Cardiac muscle cell (in vitro differentiated cells and primary cell): ENCODE results near the gene MGAT5B. TPM values are rescaled to one million over a fixed set of nuclear protein-coding genes. Genes with fewer than 3 reads are reported as not detected.

Experiments used
- DNase-seq, 2 donors: peaks; one replicate each; pipeline versions ENCODE4 v3.0.0 to v3.0.0-alpha.2; 2010 to 2017; ENCODE audit warnings: low read depth in 1 of 2, low spot score in 1 of 2
- H3K27ac ChIP-seq: fragments of 200-600 bp; sonication (generic); 2 replicates; pipeline ENCODE4 v1.5.1; 2016
- H3K27me3 ChIP-seq: fragments of 200-600 bp; sonication (generic); 2 replicates; pipeline ENCODE4 v1.6.0; 2016; ENCODE audit warnings: control low read depth
- H3K36me3 ChIP-seq: fragments of 200-600 bp; sonication (generic); 2 replicates; pipeline ENCODE4 v1.5.1; 2016; ENCODE audit warnings: control low read depth
- H3K4me1 ChIP-seq: fragments of 200-600 bp; sonication (generic); 2 replicates; pipeline ENCODE4 v1.8.1; 2017; ENCODE audit warnings: low read depth, mild to moderate bottlenecking, mixed run types
- H3K4me3 ChIP-seq: fragments of 200-600 bp; sonication (generic); 2 replicates; pipeline ENCODE4 v1.5.1; 2016; ENCODE audit warnings: mild to moderate bottlenecking
- H3K9me3 ChIP-seq: fragments of 200-600 bp; sonication (generic); 2 replicates; pipeline ENCODE4 v1.5.1; 2017; ENCODE audit warnings: low read depth, mild to moderate bottlenecking, control low read depth
- polyA plus RNA-seq: library from polyadenylated mRNA; unstranded; fragments of >200 nt; fragmentation: Nextera tagmentation; extraction: Ambion mirVana; gene quantifications from 2 replicates; pipeline ENCODE4 v1.2.1, GENCODE V29; 2016
- total RNA-seq: library from RNA; depleted of rRNA; stranded (reverse); fragments of >200 nt; gene quantifications from 2 replicates; pipeline ENCODE4 v1.2.3, GENCODE V29; 2016
- TF ChIP-seq, protein P1 (sequence below): IDR thresholded peaks from 2 replicates; pipeline ENCODE4 v1.5.1; 2012; ENCODE audit warnings: low read depth, mild to moderate bottlenecking, low read length

Gene MGAT5B
- total and polyA plus RNA-seq, 2 experiments from 2014 or later: 0.48 to 0.86 TPM

DNA sequence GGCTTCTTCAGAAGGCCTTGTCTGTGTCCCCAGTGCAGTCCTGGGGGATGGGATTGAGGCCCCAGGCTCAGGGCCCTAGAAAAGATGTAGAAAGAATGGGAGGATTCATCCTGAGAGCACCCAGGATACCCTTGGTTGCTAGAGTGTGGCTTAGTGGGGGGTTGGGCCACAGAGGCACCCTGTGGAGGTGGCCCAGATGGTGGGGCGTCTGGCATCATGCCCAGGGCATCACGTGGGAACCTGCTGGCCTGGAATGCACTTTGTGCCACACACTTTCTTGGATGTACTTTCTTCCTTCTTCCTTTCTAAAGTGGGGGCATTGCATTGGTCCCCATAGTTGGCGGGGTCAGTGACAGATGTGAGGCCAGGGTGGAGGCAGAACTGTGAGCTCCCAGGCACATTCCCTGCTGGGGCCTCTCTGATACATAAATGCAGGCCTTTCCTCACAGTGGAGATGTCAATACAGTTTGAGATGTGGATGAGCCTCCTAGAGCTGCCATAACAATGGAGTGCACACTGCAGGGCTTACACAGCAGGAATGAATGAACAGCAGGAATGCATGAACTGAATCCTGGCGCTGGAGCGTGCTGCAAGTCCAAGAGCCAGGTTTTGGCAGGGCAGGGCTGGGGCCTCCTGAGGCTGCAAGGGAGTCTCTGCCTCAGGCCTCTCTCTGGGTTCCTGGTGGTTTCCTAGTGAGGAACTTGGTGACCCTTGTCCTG lies 43.3 kb downstream of the MGAT5B start:
- no peak for DNase-seq
- Histone ChIP-seq H3K4me1 (no peaks in the 10 kb centered on the region), H3K27ac (no peak overlapping the region), H3K4me3 (no peak overlapping the region), H3K36me3 (no peaks in the 10 kb centered on the region), H3K27me3 (no peaks in the 10 kb centered on the region), H3K9me3 (no peaks in the 10 kb centered on the region)
- TF ChIP-seq, protein P1, sequence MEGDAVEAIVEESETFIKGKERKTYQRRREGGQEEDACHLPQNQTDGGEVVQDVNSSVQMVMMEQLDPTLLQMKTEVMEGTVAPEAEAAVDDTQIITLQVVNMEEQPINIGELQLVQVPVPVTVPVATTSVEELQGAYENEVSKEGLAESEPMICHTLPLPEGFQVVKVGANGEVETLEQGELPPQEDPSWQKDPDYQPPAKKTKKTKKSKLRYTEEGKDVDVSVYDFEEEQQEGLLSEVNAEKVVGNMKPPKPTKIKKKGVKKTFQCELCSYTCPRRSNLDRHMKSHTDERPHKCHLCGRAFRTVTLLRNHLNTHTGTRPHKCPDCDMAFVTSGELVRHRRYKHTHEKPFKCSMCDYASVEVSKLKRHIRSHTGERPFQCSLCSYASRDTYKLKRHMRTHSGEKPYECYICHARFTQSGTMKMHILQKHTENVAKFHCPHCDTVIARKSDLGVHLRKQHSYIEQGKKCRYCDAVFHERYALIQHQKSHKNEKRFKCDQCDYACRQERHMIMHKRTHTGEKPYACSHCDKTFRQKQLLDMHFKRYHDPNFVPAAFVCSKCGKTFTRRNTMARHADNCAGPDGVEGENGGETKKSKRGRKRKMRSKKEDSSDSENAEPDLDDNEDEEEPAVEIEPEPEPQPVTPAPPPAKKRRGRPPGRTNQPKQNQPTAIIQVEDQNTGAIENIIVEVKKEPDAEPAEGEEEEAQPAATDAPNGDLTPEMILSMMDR: no peak

DNA sequence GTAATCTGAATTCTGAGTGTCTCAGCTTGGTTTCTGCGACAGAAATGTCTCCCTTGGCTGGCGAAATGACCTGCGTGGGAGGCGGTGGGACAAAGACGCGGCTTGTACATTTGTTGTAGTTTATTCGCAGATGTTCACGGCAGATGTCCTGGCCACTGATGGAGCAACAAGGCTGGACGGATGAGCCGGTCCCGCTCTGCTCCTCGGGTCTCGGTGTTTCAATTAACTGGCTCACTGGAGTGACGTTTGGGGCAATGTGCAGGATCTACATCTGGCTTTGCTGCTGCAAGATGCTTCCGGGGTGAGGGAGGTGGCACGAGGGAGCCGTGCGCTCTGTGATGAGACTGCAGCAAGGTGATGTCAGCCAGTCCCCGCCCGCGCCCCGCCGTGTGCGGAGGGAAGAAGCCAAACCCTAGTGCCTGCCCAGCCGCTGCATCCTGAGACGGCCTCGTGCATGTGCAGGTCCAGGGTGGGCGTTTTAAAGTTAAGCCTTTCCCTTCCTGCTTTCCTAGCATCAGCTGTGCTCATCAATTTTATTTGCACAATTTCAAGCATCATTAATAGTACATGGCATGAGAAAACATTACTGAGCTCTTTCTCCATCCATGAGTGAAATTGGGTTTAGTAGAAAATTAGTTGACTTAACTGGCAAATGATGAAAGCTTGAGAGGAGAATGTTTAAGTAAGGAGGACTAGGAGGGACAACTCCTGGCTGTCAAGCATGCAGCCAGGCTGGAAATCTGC lies 44.4 kb downstream of the MGAT5B start:
- Histone ChIP-seq H3K9me3 (no peaks in the 10 kb centered on the region), H3K4me1 (no peaks in the 10 kb centered on the region), H3K27ac (no peak overlapping the region), H3K4me3 (no peak overlapping the region), H3K27me3 (no peaks in the 10 kb centered on the region), H3K36me3 (no peaks in the 10 kb centered on the region)
- no peak for DNase-seq
- TF ChIP-seq, protein P1: no peak

DNA sequence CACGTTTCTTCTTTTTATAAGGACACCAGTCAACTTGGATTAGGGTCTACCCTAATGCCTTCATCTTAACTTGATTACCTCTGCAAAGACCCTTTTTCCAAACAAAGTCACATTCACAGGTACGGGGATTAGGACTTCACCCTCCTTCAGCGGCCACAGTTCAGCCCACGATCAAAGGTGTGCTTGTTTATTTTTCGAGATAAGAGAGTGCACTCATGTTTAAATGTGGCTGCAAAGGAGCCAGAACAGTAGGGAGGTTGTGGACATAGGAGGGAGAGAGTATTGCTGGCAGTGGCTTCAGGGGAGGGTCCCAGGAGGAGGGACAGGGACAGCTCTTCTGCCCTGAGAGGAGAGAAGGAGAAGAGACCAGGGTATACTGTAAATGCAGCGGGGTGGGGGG lies 46.7 kb downstream of the MGAT5B start:
- no peaks in the 10 kb centered on the region for H3K4me1 ChIP-seq
- no peaks in the 10 kb centered on the region for H3K9me3 ChIP-seq
- no peaks in the 10 kb centered on the region for H3K27me3 ChIP-seq
- no peak for DNase-seq
- TF ChIP-seq, protein P1: no peak
- no peaks in the 10 kb centered on the region for H3K36me3 ChIP-seq
- H3K27ac ChIP-seq: no peak overlapping the region
- H3K4me3 ChIP-seq: no peak overlapping the region

DNA sequence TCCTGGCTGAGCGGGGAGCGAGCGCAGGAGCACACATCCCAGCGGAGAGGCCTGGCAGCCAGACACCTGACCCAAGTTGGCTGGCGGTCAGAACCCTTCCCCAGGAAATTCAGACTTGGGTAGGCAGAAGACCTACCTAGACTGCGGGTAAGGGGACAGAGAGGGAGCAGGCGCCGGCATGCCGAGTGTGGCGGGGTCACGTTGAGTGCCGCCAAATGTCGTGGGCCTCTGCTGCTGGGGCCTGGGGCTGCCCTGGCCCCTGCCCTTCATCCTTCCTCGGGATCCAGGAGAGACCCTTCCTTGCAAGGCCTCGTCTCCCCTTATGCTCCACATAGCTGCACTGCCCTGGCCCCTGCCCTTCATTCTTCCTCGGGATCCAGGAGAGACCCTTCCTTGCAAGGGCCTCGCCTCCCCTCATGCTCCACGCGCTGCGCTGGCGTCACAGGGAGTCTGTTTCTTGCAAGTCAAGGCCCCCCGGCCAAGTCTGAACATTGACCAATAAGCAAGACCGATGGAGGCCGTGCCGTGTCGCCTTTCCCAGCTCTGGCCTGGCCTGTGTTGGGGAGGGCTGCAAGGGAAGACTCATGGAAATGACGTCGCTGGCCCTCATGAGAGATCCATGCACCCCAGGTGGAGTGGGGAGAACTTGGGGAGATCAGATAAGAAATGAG lies 47.8 kb downstream of the MGAT5B start:
- Histone ChIP-seq H3K27me3 (no peaks in the 10 kb centered on the region), H3K27ac (no peak overlapping the region)
- TF ChIP-seq, protein P1: no peak

DNA sequence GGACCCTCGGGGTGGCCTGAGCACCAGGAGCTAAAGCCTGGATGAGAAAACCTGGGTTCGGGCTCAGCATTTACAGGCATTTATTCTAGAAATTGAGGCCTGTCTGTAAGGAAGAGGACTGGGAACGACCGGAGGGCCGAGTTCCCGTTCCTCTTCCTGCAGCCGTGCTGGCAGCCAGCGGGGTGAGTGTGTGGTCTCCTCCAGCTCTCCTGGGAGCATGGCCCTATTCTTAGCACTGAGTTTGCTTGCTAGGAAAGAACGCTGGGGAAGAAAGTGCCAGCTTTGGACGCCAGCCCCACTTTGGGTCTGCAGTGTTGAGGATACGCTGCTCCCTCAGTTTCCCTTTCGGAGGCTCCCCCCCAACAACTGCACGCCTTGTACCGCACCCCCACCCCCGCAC lies 49.6 kb downstream of the MGAT5B start:
- DNase-seq: no peak
- Histone ChIP-seq H3K27ac (no peak overlapping the region), H3K4me3 (no peak overlapping the region), H3K9me3 (no peaks in the 10 kb centered on the region), H3K4me1 (no peaks in the 10 kb centered on the region), H3K36me3 (no peaks in the 10 kb centered on the region), H3K27me3 (no peaks in the 10 kb centered on the region)
- TF ChIP-seq, protein P1: no peak

More for the DNA sequence above, 47.8 kb downstream of the MGAT5B start:
- Histone ChIP-seq H3K36me3 (no peaks in the 10 kb centered on the region), H3K4me1 (no peaks in the 10 kb centered on the region), H3K9me3 (no peaks in the 10 kb centered on the region), H3K4me3 (no peak overlapping the region)
- DNase-seq: no peak
